ENCODE results near the gene KATNAL2.

Gene KATNAL2

GRCh38 chr18:46917108-46917802 is at the start of gene KATNAL2, which contains the start of gene PIAS2:
TSS of gene KATNAL2 (plus strand) at chr18:46917602. CDS start at chr18:46946873, 29,271 bp downstream.
TSS of gene PIAS2 (minus strand) at chr18:46917507. CDS start at chr18:46917345, 162 bp downstream.
- TF ChIP-seq ZNF565 (CRISPR knock-in tag; conservative IDR thresholded peaks at IDR 0.05; ENCODE audit: low read depth) (no peak), POU6F1 (CRISPR knock-in tag; IDR thresholded peaks at IDR 0.05; ENCODE audit: borderline replicate concordance, low read depth) (no peak), TSHZ2 (CRISPR knock-in tag; IDR thresholded peaks at IDR 0.05) (no peak), ZC3H10 (CRISPR knock-in tag; IDR thresholded peaks at IDR 0.05) (no peak), OSR1 (CRISPR knock-in tag; IDR thresholded peaks at IDR 0.05) (no peak), ARNTL (CRISPR knock-in tag; IDR thresholded peaks at IDR 0.05; ENCODE audit: borderline replicate concordance, low read depth) (no peak), ESRRG (CRISPR knock-in tag; IDR thresholded peaks at IDR 0.05) (no peak), TOX (CRISPR knock-in tag; IDR thresholded peaks at IDR 0.05; ENCODE audit: borderline replicate concordance) (no peak)
- ATAC-seq = peak; percentile 88

- TF ChIP-seq PATZ1 (CRISPR knock-in tag; IDR thresholded peaks at IDR 0.05; ENCODE audit: borderline replicate concordance) (no peak), CSDC2 (CRISPR knock-in tag; IDR thresholded peaks at IDR 0.05) (no peak), TSHZ2 (CRISPR knock-in tag; IDR thresholded peaks at IDR 0.05) (no peak), TCF4 (CRISPR knock-in tag; IDR thresholded peaks at IDR 0.05; ENCODE audit: borderline replicate concordance) (no peak), POU6F1 (CRISPR knock-in tag; IDR thresholded peaks at IDR 0.05; ENCODE audit: borderline replicate concordance, low read depth) (no peak), BACH2 (CRISPR knock-in tag; IDR thresholded peaks at IDR 0.05; ENCODE audit: borderline replicate concordance) (no peak), ZNF70 (CRISPR knock-in tag; IDR thresholded peaks at IDR 0.05) (no peak), SNAI2 (CRISPR knock-in tag; IDR thresholded peaks at IDR 0.05) (no peak), CREB5 (CRISPR knock-in tag; IDR thresholded peaks at IDR 0.05; ENCODE audit: low read depth) (no peak), TOX (CRISPR knock-in tag; IDR thresholded peaks at IDR 0.05; ENCODE audit: borderline replicate concordance) (no peak), ISL1 (CRISPR knock-in tag; IDR thresholded peaks at IDR 0.05) (no peak), OSR1 (CRISPR knock-in tag; IDR thresholded peaks at IDR 0.05) (no peak), ZFP3 (CRISPR knock-in tag; IDR thresholded peaks at IDR 0.05) (no peak), GLIS3 (CRISPR knock-in tag; IDR thresholded peaks at IDR 0.05) (no peak), ZFP30 (CRISPR knock-in tag; IDR thresholded peaks at IDR 0.05) (no peak), CSRNP3 (CRISPR knock-in tag; IDR thresholded peaks at IDR 0.05) (no peak)
- no peak for ATAC-seq
Observed at GRCh38 chr18:46868169-46868921, 49.1 kb upstream of the KATNAL2 start.
